ENCODE measurements around the gene CYP21A2. TPM values are rescaled to one million over a fixed set of nuclear protein-coding genes. Genes with fewer than 3 reads are reported as not detected.

Gene CYP21A2
- total RNA-seq, 2 donors from 2014 or later, result 2.4 TPM; not detected in 1

DNA sequence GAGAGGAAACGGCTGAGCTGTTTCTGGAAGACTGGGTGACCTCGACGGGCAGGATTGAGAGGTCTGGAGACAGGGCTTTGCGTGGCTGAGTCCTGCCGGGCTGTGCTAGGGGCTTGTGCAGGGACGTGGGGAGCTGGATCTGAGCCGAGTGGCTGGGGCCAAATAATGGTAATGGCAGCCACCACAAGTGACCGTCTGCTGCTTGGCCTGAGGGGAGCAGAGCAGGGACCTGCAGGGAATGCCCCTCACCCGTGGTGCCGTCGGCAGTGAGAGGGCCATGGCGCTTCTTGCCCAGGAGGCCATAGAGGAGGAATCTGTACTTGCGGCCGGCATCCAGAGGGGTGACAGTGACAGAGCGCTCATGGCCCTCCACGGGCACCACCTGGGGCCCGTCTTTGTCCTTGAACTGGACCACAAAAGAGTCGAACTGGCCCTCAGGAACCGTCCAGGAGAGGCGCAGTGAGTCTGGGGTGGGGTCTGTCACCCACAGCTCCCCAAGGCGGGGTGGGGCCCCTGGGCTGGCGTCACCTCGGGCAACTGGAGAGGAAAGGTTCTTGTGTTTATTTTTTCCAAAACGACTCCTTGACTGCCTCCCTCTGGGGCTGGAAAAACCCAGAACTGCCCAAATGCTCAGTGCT lies 31.8 kb downstream of the CYP21A2 start:
- DNase-seq (ENCODE audit: low spot score), result no peak
- H3K4me3 ChIP-seq, result no peak overlapping the region
- no peak for ATAC-seq (ENCODE audit: insufficient number of reproducible peaks, low FRiP score, low read depth)
- H3K9me3 ChIP-seq, result no peaks in the 10 kb centered on the region
- peaks cover 9 to 18% of the 10 kb centered on the region in 2 donors for H3K4me1 ChIP-seq (ENCODE audit: control insufficient read depth in 1 of 2, low read depth in 2 of 2)
- H3K27ac ChIP-seq, result peak overlapping the region; percentile 37 to 71
- TF ChIP-seq, protein P1, sequence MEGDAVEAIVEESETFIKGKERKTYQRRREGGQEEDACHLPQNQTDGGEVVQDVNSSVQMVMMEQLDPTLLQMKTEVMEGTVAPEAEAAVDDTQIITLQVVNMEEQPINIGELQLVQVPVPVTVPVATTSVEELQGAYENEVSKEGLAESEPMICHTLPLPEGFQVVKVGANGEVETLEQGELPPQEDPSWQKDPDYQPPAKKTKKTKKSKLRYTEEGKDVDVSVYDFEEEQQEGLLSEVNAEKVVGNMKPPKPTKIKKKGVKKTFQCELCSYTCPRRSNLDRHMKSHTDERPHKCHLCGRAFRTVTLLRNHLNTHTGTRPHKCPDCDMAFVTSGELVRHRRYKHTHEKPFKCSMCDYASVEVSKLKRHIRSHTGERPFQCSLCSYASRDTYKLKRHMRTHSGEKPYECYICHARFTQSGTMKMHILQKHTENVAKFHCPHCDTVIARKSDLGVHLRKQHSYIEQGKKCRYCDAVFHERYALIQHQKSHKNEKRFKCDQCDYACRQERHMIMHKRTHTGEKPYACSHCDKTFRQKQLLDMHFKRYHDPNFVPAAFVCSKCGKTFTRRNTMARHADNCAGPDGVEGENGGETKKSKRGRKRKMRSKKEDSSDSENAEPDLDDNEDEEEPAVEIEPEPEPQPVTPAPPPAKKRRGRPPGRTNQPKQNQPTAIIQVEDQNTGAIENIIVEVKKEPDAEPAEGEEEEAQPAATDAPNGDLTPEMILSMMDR (IDR thresholded peaks at IDR 0.05), result no peak
- H3K27me3 ChIP-seq (replicated peaks; ENCODE audit: insufficient read depth), result no peaks in the 10 kb centered on the region
- H3K36me3 ChIP-seq, result peaks cover 15% of the 10 kb centered on the region

DNA sequence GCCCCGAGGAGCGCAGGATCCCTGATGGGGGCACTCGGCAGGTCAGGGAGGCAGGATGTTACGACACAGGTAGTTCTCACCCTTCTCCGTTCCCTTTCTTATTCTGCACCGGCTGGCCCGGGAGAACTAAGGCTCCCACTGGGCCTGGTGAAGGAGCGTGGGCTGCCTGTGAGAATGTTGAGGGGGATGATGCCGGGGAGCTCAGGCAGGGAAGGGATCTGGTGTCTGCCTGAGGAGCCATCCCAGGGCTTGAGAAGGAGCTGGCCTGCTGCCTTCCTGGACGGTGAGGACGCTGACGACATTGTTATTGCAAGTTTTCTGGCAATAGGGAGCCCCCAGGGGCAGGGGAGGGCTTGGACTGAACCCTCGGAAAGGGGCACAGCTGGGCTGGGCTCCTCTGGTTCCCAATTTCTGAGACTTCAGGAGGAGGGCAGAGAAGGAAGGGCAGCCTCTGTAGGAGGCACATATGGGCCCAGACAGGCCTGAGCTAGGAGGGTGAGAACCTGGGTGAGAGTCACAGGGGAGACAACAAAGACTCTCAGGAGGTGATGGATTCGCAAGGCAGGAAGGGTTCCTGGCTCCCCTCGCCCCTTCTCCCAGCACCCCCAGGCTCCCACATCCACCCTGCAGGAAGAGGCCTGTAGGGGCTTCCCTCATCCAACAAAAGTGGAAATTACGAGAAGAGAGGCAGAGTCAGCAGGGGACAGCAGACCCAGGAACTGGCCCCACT lies 32.8 kb downstream of the CYP21A2 start:
- TF ChIP-seq, protein P1 (IDR thresholded peaks at IDR 0.05), result no peak

DNA sequence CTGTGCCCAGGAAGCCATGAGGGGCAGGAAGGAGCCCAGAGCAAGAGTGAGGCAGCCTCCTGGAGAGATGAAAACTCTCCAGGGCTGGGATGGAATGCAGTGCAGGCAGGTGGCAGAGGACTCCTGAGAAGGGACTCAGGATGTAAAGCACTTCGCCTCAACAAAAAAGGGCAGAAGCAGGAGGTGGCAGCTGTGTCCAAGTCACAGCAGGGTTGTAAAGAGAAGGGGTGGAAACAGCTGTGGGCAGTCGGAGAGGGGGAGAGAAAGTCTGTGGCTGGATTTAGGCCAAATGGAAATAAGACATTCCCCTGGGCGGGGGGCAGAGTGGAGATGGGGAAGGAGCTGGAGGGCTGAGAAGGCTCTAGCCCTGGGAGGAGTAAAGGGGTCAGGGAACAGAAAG lies 34.9 kb downstream of the CYP21A2 start:
- no peak overlapping the region for H3K4me3 ChIP-seq
- H3K4me1 ChIP-seq (ENCODE audit: control insufficient read depth in 1 of 2, low read depth in 2 of 2), result peaks cover 9 to 18% of the 10 kb centered on the region in 2 donors
- H3K36me3 ChIP-seq, result peaks cover 18% of the 10 kb centered on the region
- DNase-seq (ENCODE audit: low spot score), result no peak
- H3K9me3 ChIP-seq, result no peaks in the 10 kb centered on the region
- no peaks in the 10 kb centered on the region for H3K27me3 ChIP-seq (replicated peaks; ENCODE audit: insufficient read depth)
- TF ChIP-seq, protein P1 (IDR thresholded peaks at IDR 0.05), result no peak
- no peak for ATAC-seq (ENCODE audit: insufficient number of reproducible peaks, low FRiP score, low read depth)
- no peak overlapping the region for H3K27ac ChIP-seq

More for the DNA sequence above, 32.8 kb downstream of the CYP21A2 start:
- Histone ChIP-seq H3K4me3 (no peak overlapping the region), H3K27me3 (replicated peaks; ENCODE audit: insufficient read depth) (no peaks in the 10 kb centered on the region), H3K27ac (peak overlapping the region; percentile 37 to 71), H3K36me3 (peaks cover 15% of the 10 kb centered on the region), H3K4me1 (ENCODE audit: control insufficient read depth in 1 of 2, low read depth in 2 of 2) (peaks cover 9 to 18% of the 10 kb centered on the region in 2 donors), H3K9me3 (no peaks in the 10 kb centered on the region)
- no peak for DNase-seq (ENCODE audit: low spot score)
- peak; percentile 31 for ATAC-seq (ENCODE audit: insufficient number of reproducible peaks, low FRiP score, low read depth)

DNA sequence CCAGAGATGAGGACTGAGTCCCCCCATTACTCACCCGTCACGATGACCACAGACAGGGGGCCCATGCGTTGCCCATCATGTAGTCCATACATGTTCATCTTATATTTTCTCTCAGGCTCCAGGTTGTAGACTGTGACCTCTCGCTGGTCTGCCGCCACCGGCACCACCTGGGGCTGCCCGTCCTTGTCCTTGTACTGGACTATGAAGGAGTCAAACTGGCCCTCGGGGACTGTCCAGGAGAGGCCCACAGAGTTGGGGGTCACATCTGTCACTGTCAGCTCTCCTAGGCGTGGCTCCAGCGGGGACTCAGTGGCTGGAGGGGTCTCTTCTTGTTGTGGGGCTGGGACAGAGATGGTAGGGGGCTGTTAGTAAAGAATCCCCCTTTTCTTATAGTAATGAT lies 35.4 kb downstream of the CYP21A2 start:
- DNase-seq (ENCODE audit: low spot score), result no peak
- Histone ChIP-seq H3K36me3 (peaks cover 18% of the 10 kb centered on the region), H3K27ac (no peak overlapping the region)

DNA sequence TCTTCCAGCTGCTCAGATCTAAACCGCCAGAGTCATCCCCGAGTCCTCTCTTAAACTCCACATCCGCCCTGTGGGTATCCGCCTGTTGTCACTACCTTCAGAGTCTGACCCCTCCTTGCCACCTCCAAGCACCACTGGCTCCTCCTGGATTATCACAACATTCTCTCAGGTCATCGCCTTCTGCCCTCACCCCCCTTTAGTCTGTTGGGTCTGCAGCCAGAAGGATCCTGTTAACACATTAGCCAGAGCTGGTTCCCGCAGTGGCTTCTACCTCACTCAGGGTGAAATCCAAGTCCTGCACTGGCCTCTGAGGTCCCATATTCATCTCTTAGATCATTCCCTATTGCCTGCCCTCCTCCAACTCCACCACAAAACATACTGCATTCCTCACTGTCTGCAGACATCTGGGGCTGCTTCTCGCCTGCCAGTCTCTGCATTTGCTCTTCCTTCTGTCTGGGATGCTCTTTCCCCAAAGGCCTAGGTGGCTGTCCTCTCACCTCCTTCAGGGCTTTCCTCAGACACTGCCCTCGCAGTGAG lies 36.8 kb downstream of the CYP21A2 start:
- Histone ChIP-seq H3K4me3 (no peak overlapping the region), H3K9me3 (no peaks in the 10 kb centered on the region), H3K27me3 (replicated peaks; ENCODE audit: insufficient read depth) (no peaks in the 10 kb centered on the region), H3K4me1 (ENCODE audit: control insufficient read depth in 1 of 2, low read depth in 2 of 2) (peaks cover 9 to 18% of the 10 kb centered on the region in 2 donors), H3K36me3 (peaks cover 11% of the 10 kb centered on the region), H3K27ac (no peak overlapping the region)
- ATAC-seq (ENCODE audit: insufficient number of reproducible peaks, low FRiP score, low read depth) (no peak), DNase-seq (ENCODE audit: low spot score) (no peak)
- TF ChIP-seq, protein P1 (IDR thresholded peaks at IDR 0.05), result no peak

More for the DNA sequence above, 35.4 kb downstream of the CYP21A2 start:
- TF ChIP-seq, protein P1 (IDR thresholded peaks at IDR 0.05), result no peak
- no peaks in the 10 kb centered on the region for H3K9me3 ChIP-seq
- peaks cover 9 to 18% of the 10 kb centered on the region in 2 donors for H3K4me1 ChIP-seq (ENCODE audit: control insufficient read depth in 1 of 2, low read depth in 2 of 2)
- no peak for ATAC-seq (ENCODE audit: insufficient number of reproducible peaks, low FRiP score, low read depth)
- H3K27me3 ChIP-seq (replicated peaks; ENCODE audit: insufficient read depth), result no peaks in the 10 kb centered on the region
- no peak overlapping the region for H3K4me3 ChIP-seq

Data from thoracic aorta (tissue), 2 donors.